Gastrocnemius medialis (tissue), 4 donors: Measurements from ENCODE around the gene PALS2. TPM values are rescaled to one million over a fixed set of nuclear protein-coding genes. Genes with fewer than 3 reads are reported as not detected.
A peak's percentile ranks its signal among the peaks of the same experiment; 100 is the strongest.

Experiments used
- ATAC-seq, 2 donors: fragments of 150-250 bp; one replicate each; pipeline ENCODE4 v1.9.1; 2016
- DNase-seq, 2 donors: peaks; one replicate each; pipeline ENCODE4 v3.0.0-alpha.2; 2019
- H3K27ac ChIP-seq, 4 donors: fragments of 200-600 bp; sonication (generic); 1 replicate in 1 of 4; 2 replicates in 3 of 4; pipeline ENCODE4 v1.5.1; 2016 to 2018; ENCODE audit warnings: mild to moderate bottlenecking in 2 of 4, moderate library complexity in 1 of 4
- H3K27me3 ChIP-seq, 3 donors: fragments of 200-600 bp; sonication (generic) in 2 of 3; 1 replicate in 1 of 3; 2 replicates in 2 of 3; pipeline versions ENCODE4 v1.5.1 to v1.6.0; 2016 to 2019; ENCODE audit warnings: mild to moderate bottlenecking in 1 of 3, moderate library complexity in 1 of 3
- H3K36me3 ChIP-seq, 2 donors: fragments of 200-600 bp; sonication (generic) in 1 of 2; one replicate each; pipeline ENCODE4 v1.5.1; 2017 to 2018
- H3K4me1 ChIP-seq, 2 donors: fragments of 200-600 bp; sonication (generic) in 1 of 2; one replicate each; pipeline ENCODE4 v1.5.1; 2016 to 2017; ENCODE audit warnings: mild to moderate bottlenecking in 2 of 2
- H3K4me3 ChIP-seq, 4 donors: fragments of 200-600 bp; sonication (generic) in 3 of 4; 1 replicate in 1 of 4; 2 replicates in 3 of 4; pipeline ENCODE4 v1.5.1; 2016 to 2019; ENCODE audit warnings: mild to moderate bottlenecking in 2 of 4
- H3K9me3 ChIP-seq, 3 donors: fragments of 200-600 bp; sonication (generic) in 2 of 3; 1 replicate in 1 of 3; 2 replicates in 2 of 3; pipeline ENCODE4 v1.5.1; 2016 to 2019
- POLR2A ChIP-seq, 2 donors: fragments of 450-650 bp; IDR thresholded peaks; one replicate each; pipeline ENCODE4 v1.6.1; 2017; ENCODE audit warnings: antibody characterized with exemption in 2 of 2, mild to moderate bottlenecking in 2 of 2, moderate library complexity in 2 of 2
- in situ Hi-C, 4 donors: fragments of 200-750 bp; cut with MboI; loops; one replicate each; pipeline versions ENCODE4 v1.15.0 to v1.8.0; 2017; ENCODE audit warnings: low sequenced_read_pairs in 4 of 4
- intact Hi-C: fragments of 100-400 bp; cut with DNase I; formaldehyde crosslinking; loops from one replicate; pipeline ENCODE4 v1.15.1; 2023; ENCODE audit warnings: low total_unique reads
- total RNA-seq, 4 donors: library from RNA; depleted of rRNA; stranded (reverse); fragments of >200 nt; gene quantifications; one replicate each; pipeline versions ENCODE4 v1.1.0 to v1.2.3, GENCODE V29; 2016
- TF ChIP-seq, protein P1 (sequence below), 5 experiments: fragments of 450-650 bp in 3 of 5; fragments of 200-600 bp in 2 of 5; sonication (generic) in 2 of 5; IDR thresholded peaks in 4 of 5; conservative IDR thresholded peaks in 1 of 5; 1 replicate in 4 of 5; 2 replicates in 1 of 5; pipeline ENCODE4 v1.5.1; 2016 to 2019; ENCODE audit warnings: antibody characterized with exemption in 5 of 5, mild to moderate bottlenecking in 3 of 5, moderate library complexity in 3 of 5

Gene PALS2
- total RNA-seq, 4 donors from 2014 or later: 11.2 to 17.3 (median 12.4) TPM

- intact Hi-C loops (no loop called here), in situ Hi-C loops (no loop called here)
- no peaks in the 10 kb centered on the region for H3K36me3 ChIP-seq
- H3K4me3 ChIP-seq: no peak overlapping the region
- DNase-seq: no peak
- H3K27me3 ChIP-seq: no peaks in the 10 kb centered on the region
- ATAC-seq: no peak
- TF ChIP-seq POLR2A (IDR thresholded peaks at IDR 0.05): no peak
- TF ChIP-seq, protein P1, sequence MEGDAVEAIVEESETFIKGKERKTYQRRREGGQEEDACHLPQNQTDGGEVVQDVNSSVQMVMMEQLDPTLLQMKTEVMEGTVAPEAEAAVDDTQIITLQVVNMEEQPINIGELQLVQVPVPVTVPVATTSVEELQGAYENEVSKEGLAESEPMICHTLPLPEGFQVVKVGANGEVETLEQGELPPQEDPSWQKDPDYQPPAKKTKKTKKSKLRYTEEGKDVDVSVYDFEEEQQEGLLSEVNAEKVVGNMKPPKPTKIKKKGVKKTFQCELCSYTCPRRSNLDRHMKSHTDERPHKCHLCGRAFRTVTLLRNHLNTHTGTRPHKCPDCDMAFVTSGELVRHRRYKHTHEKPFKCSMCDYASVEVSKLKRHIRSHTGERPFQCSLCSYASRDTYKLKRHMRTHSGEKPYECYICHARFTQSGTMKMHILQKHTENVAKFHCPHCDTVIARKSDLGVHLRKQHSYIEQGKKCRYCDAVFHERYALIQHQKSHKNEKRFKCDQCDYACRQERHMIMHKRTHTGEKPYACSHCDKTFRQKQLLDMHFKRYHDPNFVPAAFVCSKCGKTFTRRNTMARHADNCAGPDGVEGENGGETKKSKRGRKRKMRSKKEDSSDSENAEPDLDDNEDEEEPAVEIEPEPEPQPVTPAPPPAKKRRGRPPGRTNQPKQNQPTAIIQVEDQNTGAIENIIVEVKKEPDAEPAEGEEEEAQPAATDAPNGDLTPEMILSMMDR (IDR thresholded peaks at IDR 0.05 in 4 of 5, conservative IDR thresholded peaks at IDR 0.05 in 1 of 5): no peak
- H3K27ac ChIP-seq: peak overlapping the region in 2 of 4 donors; percentile 7 to 39
- H3K4me1 ChIP-seq: peaks cover 29 to 47% of the 10 kb centered on the region in 2 donors
- no peaks in the 10 kb centered on the region for H3K9me3 ChIP-seq
Measured at GRCh38 chr7:24609570-24609969, 36.3 kb downstream of the PALS2 start.

DNA sequence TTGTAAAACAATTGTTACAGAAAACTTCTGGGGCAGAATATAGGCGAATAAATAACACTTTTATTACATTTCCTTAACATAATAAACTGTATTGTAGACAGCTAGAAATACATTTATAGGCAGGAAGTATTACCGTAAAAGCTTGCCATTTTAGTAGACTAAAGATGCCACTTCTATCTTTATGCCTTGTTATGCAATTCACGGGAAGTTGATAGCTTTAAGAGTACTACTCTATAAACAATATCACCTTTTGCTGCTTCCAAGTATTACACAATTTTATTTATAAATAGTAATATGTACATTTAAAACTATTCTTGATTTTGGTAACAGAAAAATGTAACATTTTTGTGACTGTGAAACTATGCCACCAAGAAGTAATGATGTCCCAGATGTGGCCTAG is 37.9 kb downstream of the PALS2 start:
- Histone ChIP-seq H3K27me3 (no peaks in the 10 kb centered on the region), H3K4me3 (peak overlapping the region in 1 of 4 donors; percentile 8), H3K4me1 (peaks cover 29 to 43% of the 10 kb centered on the region in 2 donors), H3K9me3 (no peaks in the 10 kb centered on the region), H3K36me3 (no peaks in the 10 kb centered on the region), H3K27ac (peak overlapping the region in 3 of 4 donors; percentile 7 to 31 (median 20))
- no peak for ATAC-seq
- DNase-seq: no peak
- TF ChIP-seq POLR2A (IDR thresholded peaks at IDR 0.05): no peak
- TF ChIP-seq, protein P1 (IDR thresholded peaks at IDR 0.05 in 4 of 5, conservative IDR thresholded peaks at IDR 0.05 in 1 of 5): no peak
- in situ Hi-C loops: no loop called here
- intact Hi-C loops: no loop called here

GRCh38 chr7:24617957-24618616 is 44.8 kb downstream of the PALS2 start:
- in situ Hi-C loops: no loop called here
- no peaks in the 10 kb centered on the region for H3K36me3 ChIP-seq
- ATAC-seq: peak in 1 of 2 donors; percentile 50

DNA sequence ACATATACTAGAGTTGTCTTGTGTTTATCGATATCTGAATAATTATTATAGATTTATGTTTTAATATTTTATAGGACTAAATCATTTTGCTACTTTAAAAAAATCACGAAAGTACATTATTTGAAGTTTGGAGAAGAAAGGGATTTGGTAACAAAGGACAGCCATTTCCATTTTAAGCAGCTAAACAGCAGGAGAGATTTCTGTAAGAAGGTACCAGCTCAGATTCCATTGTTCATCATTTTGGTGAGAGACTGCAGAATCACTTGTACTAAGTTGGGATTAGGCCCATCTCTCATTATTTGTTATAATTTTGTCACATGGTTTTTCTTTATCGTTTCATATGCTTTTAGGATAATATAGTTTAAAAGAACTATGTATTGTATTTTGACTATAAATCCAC is 46.7 kb downstream of the PALS2 start:
- DNase-seq: no peak
- Histone ChIP-seq H3K4me1 (peaks cover 0 to 7% of the 10 kb centered on the region in 2 donors), H3K27ac (no peak overlapping the region), H3K36me3 (no peaks in the 10 kb centered on the region), H3K27me3 (no peaks in the 10 kb centered on the region), H3K4me3 (no peak overlapping the region), H3K9me3 (no peaks in the 10 kb centered on the region)
- TF ChIP-seq POLR2A (IDR thresholded peaks at IDR 0.05): no peak
- TF ChIP-seq, protein P1 (IDR thresholded peaks at IDR 0.05 in 4 of 5, conservative IDR thresholded peaks at IDR 0.05 in 1 of 5): no peak
- intact Hi-C loops: no loop called here
- ATAC-seq: no peak
- in situ Hi-C loops: no loop called here

More at GRCh38 chr7:24617957-24618616, 44.8 kb downstream of the PALS2 start:
- no peak for TF ChIP-seq POLR2A (IDR thresholded peaks at IDR 0.05)
- TF ChIP-seq, protein P1 (IDR thresholded peaks at IDR 0.05 in 4 of 5, conservative IDR thresholded peaks at IDR 0.05 in 1 of 5): no peak
- intact Hi-C loops: no loop called here
- Histone ChIP-seq H3K4me1 (peaks cover 0 to 7% of the 10 kb centered on the region in 2 donors), H3K27ac (peak overlapping the region in 1 of 4 donors; percentile 4), H3K4me3 (no peak overlapping the region), H3K27me3 (no peaks in the 10 kb centered on the region), H3K9me3 (no peaks in the 10 kb centered on the region)
- DNase-seq: no peak
